K562 (cell line): ENCODE results near the gene CHMP4B. TPM values are rescaled to one million over a fixed set of nuclear protein-coding genes. Genes with fewer than 3 reads are reported as not detected.

Source experiments
- ATF1 ChIP-seq, 2 experiments: fragments of 450-650 bp in 1 of 2; IDR thresholded peaks; 2 replicates each; pipeline ENCODE4 v1.6.1; 2016; ENCODE audit warnings: missing compliant biosample characterization in 1 of 2, missing genetic modification characterization in 1 of 2
- BCOR ChIP-seq: fragments of 450-650 bp; IDR thresholded peaks from 2 replicates; pipeline ENCODE4 v1.6.1; 2016
- EHMT2 ChIP-seq: fragments of 450-650 bp; IDR thresholded peaks from 2 replicates; pipeline ENCODE4 v1.6.1; 2018; ENCODE audit warnings: antibody characterized with exemption
- FIP1L1 ChIP-seq: fragments of 200-400 bp; formaldehyde crosslinking; IDR thresholded peaks from 2 replicates; pipeline ENCODE4 v1.6.1; 2018; ENCODE audit warnings: mild to moderate bottlenecking, low read depth, low read length; ENCODE audit not compliant: poor library complexity, severe bottlenecking
- GTF2A2 ChIP-seq: IDR thresholded peaks from 2 replicates; pipeline ENCODE4 v1.6.1; 2016; ENCODE audit warnings: mild to moderate bottlenecking, missing genetic modification characterization, missing compliant biosample characterization
- GTF2E2 ChIP-seq: fragments of 200-800 bp; sonication (Bioruptor generic); IDR thresholded peaks from 2 replicates; pipeline ENCODE4 v1.6.1; 2016; ENCODE audit warnings: missing genetic modification characterization, missing compliant biosample characterization
- IFI16 ChIP-seq: fragments of 250-450 bp; sonication (Bioruptor Pico); IDR thresholded peaks from 2 replicates; pipeline ENCODE4 v2.1.2; 2022; ENCODE audit warnings: mild to moderate bottlenecking, inconsistent platforms
- PHF21A ChIP-seq: fragments of 450-650 bp; IDR thresholded peaks from 2 replicates; pipeline ENCODE4 v1.6.1; 2017; ENCODE audit warnings: low read depth, borderline replicate concordance
- PRPF4 ChIP-seq: fragments of 200-400 bp; formaldehyde crosslinking; IDR thresholded peaks from one replicate; pipeline ENCODE4 v1.6.1; 2017; ENCODE audit warnings: low read length, low read depth, mild to moderate bottlenecking; ENCODE audit not compliant: insufficient read depth, poor library complexity, severe bottlenecking
- RBM22 ChIP-seq: fragments of 200-400 bp; formaldehyde crosslinking; IDR thresholded peaks from 2 replicates; pipeline ENCODE4 v1.6.1; 2018; ENCODE audit warnings: low read length, low read depth; ENCODE audit not compliant: poor library complexity, severe bottlenecking
- RNF2 ChIP-seq: sonication (generic); IDR thresholded peaks from 2 replicates; pipeline ENCODE4 v1.6.1; 2016
- SIX5 ChIP-seq, 2 experiments: IDR thresholded peaks; 2 replicates each; pipeline ENCODE4 v1.6.1; 2011; ENCODE audit warnings: low read length in 2 of 2, borderline replicate concordance in 1 of 2, low read depth in 1 of 2, mild to moderate bottlenecking in 1 of 2, moderate library complexity in 1 of 2; ENCODE audit not compliant: insufficient read depth in 1 of 2
- ZNF311 ChIP-seq: fragments of 250-450 bp; sonication (Bioruptor Pico); IDR thresholded peaks from 2 replicates; pipeline ENCODE4 v1.4.0; 2020; ENCODE audit warnings: mild to moderate bottlenecking, moderate library complexity
- ZNF354B ChIP-seq: fragments of 250-450 bp; sonication (Bioruptor Pico); IDR thresholded peaks from 2 replicates; pipeline ENCODE4 v1.4.0; 2020
- polyA plus RNA-seq, 8 experiments: library from polyadenylated mRNA; depleted of rRNA in 4 of 8; stranded (reverse) in 5 of 8; unstranded in 3 of 8; fragments of >200 nt; fragmentation: Nextera tagmentation in 2 of 8; fragmentation: Illumina TruSeq in 1 of 8; extraction: Ambion mirVana in 2 of 8; extraction: Trizol in 1 of 8; gene quantifications; 2 replicates each; pipeline versions ENCODE4 v1.2.1 to v1.2.3, GENCODE V29; 2011 to 2014; ENCODE audit warnings: inconsistent platforms in 1 of 8, missing spikeins in 1 of 8
- total RNA-seq, 7 experiments: library from RNA; depleted of rRNA in 6 of 7; stranded (reverse); fragments of >200 nt in 6 of 7; fragmentation: Illumina TruSeq in 2 of 7; extraction: Trizol in 2 of 7; gene quantifications; 2 replicates each; pipeline versions ENCODE4 v1.2.1 to v1.2.3, GENCODE V29; 2011 to 2021; ENCODE audit warnings: low replicate concordance in 1 of 7
- TF ChIP-seq, protein P1 (sequence below): fragments of 150-350 bp; IDR thresholded peaks from 2 replicates; pipeline ENCODE4 v1.6.1; 2014; ENCODE audit warnings: low read depth, mild to moderate bottlenecking, low read length, borderline replicate concordance
- TF ChIP-seq, protein P2 (sequence below): sonication (generic); formaldehyde crosslinking; IDR thresholded peaks from 2 replicates; pipeline ENCODE4 v1.8.0; 2022; ENCODE audit warnings: missing genetic modification reagents, mild to moderate bottlenecking, moderate library complexity, borderline replicate concordance
- TF ChIP-seq, protein P3 (sequence below): fragments of 250-450 bp; sonication (Bioruptor Pico); IDR thresholded peaks from 2 replicates; pipeline ENCODE4 v1.9.0; 2021; ENCODE audit warnings: mild to moderate bottlenecking, inconsistent platforms
- TF ChIP-seq, protein P4 (sequence below): fragments of 200-400 bp; formaldehyde crosslinking; IDR thresholded peaks from 2 replicates; pipeline ENCODE4 v1.6.1; 2017; ENCODE audit warnings: mild to moderate bottlenecking, low read depth, low read length, moderate library complexity

Gene CHMP4B
- total and polyA plus RNA-seq, 9 of the 15 experiments (the other 6 are each of a cell fraction or from before 2014, with no cell fraction given), result 1.8 to 64.7 (median 31.8) TPM

DNA sequence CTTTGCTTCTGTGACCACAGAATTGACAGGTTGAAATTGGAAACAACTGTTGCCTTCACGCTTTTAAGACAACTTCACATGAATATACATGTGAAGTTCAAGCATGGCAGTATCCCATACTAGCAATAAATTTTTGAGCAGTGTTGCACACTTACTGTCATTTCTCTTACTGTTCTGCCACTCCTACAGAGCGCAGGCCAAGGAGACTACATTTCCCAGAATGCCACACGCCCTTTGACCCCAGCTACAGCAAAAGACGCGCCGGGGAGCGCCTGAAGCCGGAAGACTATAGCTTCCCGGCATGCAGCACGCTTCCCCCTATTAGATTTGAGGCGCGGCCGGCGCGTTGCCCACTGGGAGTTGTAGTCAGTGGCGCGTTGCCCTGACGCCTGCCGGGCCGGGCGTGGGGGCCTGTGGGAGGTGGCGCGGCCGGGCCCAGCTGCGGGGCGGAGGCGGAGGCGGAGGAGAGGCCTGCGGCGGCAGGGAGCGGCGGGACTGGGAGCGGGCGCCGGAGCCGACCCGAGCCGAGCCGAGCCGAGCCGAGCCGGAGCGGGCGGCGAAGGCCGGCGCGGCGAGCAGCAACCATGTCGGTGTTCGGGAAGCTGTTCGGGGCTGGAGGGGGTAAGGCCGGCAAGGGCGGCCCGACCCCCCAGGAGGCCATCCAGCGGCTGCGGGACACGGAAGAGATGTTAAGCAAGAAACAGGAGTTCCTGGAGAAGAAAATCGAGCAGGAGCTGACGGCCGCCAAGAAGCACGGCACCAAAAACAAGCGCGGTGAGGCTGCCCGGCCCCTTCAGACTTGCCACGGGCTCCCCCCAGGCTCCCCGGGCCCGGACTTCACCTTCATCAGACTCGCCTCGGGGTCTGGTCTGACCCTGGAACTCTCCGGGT, at the start of gene CHMP4B (continued):
- TF ChIP-seq, protein P1, sequence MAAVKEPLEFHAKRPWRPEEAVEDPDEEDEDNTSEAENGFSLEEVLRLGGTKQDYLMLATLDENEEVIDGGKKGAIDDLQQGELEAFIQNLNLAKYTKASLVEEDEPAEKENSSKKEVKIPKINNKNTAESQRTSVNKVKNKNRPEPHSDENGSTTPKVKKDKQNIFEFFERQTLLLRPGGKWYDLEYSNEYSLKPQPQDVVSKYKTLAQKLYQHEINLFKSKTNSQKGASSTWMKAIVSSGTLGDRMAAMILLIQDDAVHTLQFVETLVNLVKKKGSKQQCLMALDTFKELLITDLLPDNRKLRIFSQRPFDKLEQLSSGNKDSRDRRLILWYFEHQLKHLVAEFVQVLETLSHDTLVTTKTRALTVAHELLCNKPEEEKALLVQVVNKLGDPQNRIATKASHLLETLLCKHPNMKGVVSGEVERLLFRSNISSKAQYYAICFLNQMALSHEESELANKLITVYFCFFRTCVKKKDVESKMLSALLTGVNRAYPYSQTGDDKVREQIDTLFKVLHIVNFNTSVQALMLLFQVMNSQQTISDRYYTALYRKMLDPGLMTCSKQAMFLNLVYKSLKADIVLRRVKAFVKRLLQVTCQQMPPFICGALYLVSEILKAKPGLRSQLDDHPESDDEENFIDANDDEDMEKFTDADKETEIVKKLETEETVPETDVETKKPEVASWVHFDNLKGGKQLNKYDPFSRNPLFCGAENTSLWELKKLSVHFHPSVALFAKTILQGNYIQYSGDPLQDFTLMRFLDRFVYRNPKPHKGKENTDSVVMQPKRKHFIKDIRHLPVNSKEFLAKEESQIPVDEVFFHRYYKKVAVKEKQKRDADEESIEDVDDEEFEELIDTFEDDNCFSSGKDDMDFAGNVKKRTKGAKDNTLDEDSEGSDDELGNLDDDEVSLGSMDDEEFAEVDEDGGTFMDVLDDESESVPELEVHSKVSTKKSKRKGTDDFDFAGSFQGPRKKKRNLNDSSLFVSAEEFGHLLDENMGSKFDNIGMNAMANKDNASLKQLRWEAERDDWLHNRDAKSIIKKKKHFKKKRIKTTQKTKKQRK, result no peak
- TF ChIP-seq EHMT2 (no peak), GTF2A2 (tag) (no peak), IFI16 (CRISPR knock-in tag) (no peak), ATF1 (CRISPR knock-in tag; IDR thresholded peaks at IDR 0.05) (peak; percentile 83), ATF1 (tag; IDR thresholded peaks at IDR 0.05) (peak; percentile 100), SIX5 (IDR thresholded peaks at IDR 0.05; ENCODE audit: borderline replicate concordance in 1 of 2, insufficient read depth in 1 of 2, low read depth in 1 of 2, low read length in 2 of 2) (peak; percentile 99), PHF21A (no peak), RBM22 (no peak), FIP1L1 (peak; percentile 30), BCOR (no peak), ZNF311 (CRISPR knock-in tag) (peak; percentile 82), RNF2 (peak; percentile 38; the same call in 1 of the 2 replicates), PRPF4 (no peak), ZNF354B (no peak), GTF2E2 (tag) (no peak)
- TF ChIP-seq, protein P2, sequence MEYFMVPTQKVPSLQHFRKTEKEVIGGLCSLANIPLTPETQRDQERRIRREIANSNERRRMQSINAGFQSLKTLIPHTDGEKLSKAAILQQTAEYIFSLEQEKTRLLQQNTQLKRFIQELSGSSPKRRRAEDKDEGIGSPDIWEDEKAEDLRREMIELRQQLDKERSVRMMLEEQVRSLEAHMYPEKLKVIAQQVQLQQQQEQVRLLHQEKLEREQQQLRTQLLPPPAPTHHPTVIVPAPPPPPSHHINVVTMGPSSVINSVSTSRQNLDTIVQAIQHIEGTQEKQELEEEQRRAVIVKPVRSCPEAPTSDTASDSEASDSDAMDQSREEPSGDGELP, result peak; percentile 96
- TF ChIP-seq, protein P3, sequence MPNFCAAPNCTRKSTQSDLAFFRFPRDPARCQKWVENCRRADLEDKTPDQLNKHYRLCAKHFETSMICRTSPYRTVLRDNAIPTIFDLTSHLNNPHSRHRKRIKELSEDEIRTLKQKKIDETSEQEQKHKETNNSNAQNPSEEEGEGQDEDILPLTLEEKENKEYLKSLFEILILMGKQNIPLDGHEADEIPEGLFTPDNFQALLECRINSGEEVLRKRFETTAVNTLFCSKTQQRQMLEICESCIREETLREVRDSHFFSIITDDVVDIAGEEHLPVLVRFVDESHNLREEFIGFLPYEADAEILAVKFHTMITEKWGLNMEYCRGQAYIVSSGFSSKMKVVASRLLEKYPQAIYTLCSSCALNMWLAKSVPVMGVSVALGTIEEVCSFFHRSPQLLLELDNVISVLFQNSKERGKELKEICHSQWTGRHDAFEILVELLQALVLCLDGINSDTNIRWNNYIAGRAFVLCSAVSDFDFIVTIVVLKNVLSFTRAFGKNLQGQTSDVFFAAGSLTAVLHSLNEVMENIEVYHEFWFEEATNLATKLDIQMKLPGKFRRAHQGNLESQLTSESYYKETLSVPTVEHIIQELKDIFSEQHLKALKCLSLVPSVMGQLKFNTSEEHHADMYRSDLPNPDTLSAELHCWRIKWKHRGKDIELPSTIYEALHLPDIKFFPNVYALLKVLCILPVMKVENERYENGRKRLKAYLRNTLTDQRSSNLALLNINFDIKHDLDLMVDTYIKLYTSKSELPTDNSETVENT (CRISPR knock-in tag), result 0 out of 2 replicates have a peak, but pooled peaks have one; percentile 63
- TF ChIP-seq, protein P4, sequence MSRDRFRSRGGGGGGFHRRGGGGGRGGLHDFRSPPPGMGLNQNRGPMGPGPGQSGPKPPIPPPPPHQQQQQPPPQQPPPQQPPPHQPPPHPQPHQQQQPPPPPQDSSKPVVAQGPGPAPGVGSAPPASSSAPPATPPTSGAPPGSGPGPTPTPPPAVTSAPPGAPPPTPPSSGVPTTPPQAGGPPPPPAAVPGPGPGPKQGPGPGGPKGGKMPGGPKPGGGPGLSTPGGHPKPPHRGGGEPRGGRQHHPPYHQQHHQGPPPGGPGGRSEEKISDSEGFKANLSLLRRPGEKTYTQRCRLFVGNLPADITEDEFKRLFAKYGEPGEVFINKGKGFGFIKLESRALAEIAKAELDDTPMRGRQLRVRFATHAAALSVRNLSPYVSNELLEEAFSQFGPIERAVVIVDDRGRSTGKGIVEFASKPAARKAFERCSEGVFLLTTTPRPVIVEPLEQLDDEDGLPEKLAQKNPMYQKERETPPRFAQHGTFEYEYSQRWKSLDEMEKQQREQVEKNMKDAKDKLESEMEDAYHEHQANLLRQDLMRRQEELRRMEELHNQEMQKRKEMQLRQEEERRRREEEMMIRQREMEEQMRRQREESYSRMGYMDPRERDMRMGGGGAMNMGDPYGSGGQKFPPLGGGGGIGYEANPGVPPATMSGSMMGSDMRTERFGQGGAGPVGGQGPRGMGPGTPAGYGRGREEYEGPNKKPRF, result no peak
